ENCODE measurements around the gene CHRNB2. TPM values are rescaled to one million over a fixed set of nuclear protein-coding genes. Genes with fewer than 3 reads are reported as not detected.

Gene CHRNB2
- total RNA-seq, 2 donors from 2014 or later = 0.07 to 0.16 TPM

- H3K9me3 ChIP-seq = no peaks in the 10 kb centered on the region
- intact Hi-C loops (cut with DNase I) = no loop called here
- H3K27me3 ChIP-seq = no peaks in the 10 kb centered on the region
- no peak for DNase-seq
- no peak overlapping the region for H3K4me3 ChIP-seq
- H3K4me1 ChIP-seq = no peaks in the 10 kb centered on the region
- no peaks in the 10 kb centered on the region for H3K36me3 ChIP-seq
- H3K27ac ChIP-seq = no peak overlapping the region
- TF ChIP-seq, protein P1, sequence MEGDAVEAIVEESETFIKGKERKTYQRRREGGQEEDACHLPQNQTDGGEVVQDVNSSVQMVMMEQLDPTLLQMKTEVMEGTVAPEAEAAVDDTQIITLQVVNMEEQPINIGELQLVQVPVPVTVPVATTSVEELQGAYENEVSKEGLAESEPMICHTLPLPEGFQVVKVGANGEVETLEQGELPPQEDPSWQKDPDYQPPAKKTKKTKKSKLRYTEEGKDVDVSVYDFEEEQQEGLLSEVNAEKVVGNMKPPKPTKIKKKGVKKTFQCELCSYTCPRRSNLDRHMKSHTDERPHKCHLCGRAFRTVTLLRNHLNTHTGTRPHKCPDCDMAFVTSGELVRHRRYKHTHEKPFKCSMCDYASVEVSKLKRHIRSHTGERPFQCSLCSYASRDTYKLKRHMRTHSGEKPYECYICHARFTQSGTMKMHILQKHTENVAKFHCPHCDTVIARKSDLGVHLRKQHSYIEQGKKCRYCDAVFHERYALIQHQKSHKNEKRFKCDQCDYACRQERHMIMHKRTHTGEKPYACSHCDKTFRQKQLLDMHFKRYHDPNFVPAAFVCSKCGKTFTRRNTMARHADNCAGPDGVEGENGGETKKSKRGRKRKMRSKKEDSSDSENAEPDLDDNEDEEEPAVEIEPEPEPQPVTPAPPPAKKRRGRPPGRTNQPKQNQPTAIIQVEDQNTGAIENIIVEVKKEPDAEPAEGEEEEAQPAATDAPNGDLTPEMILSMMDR (IDR thresholded peaks at IDR 0.05) = no peak
- H3K9ac ChIP-seq (ENCODE audit: low read depth in 2 of 2, low read length in 2 of 2) = no peak overlapping the region
These were observed 27.8 kb upstream of the CHRNB2 start for GRCh38 chr1:154539486-154540483.

- intact Hi-C loops (cut with DNase I) = no loop called here
- H3K36me3 ChIP-seq = no peaks in the 10 kb centered on the region
These were observed 26.3 kb upstream of the CHRNB2 start for GRCh38 chr1:154541231-154541630.

GRCh38 chr1:154546264-154547063 is 21.1 kb upstream of the CHRNB2 start:
- Histone ChIP-seq H3K4me3 (no peak overlapping the region), H3K4me1 (no peaks in the 10 kb centered on the region), H3K27me3 (no peaks in the 10 kb centered on the region), H3K27ac (no peak overlapping the region), H3K9ac (ENCODE audit: low read depth in 2 of 2, low read length in 2 of 2) (no peak overlapping the region), H3K9me3 (no peaks in the 10 kb centered on the region), H3K36me3 (peaks cover 8% of the 10 kb centered on the region)
- DNase-seq = peak; percentile 47
- TF ChIP-seq, protein P1 (IDR thresholded peaks at IDR 0.05) = peak; percentile 60
- intact Hi-C loops (cut with DNase I) = no loop called here

More at GRCh38 chr1:154541231-154541630, 26.3 kb upstream of the CHRNB2 start:
- Histone ChIP-seq H3K4me3 (no peak overlapping the region), H3K27ac (no peak overlapping the region), H3K27me3 (no peaks in the 10 kb centered on the region), H3K4me1 (no peaks in the 10 kb centered on the region), H3K9me3 (no peaks in the 10 kb centered on the region), H3K9ac (ENCODE audit: low read depth in 2 of 2, low read length in 2 of 2) (no peak overlapping the region)
- TF ChIP-seq, protein P1 (IDR thresholded peaks at IDR 0.05) = no peak
- no peak for DNase-seq

DNA sequence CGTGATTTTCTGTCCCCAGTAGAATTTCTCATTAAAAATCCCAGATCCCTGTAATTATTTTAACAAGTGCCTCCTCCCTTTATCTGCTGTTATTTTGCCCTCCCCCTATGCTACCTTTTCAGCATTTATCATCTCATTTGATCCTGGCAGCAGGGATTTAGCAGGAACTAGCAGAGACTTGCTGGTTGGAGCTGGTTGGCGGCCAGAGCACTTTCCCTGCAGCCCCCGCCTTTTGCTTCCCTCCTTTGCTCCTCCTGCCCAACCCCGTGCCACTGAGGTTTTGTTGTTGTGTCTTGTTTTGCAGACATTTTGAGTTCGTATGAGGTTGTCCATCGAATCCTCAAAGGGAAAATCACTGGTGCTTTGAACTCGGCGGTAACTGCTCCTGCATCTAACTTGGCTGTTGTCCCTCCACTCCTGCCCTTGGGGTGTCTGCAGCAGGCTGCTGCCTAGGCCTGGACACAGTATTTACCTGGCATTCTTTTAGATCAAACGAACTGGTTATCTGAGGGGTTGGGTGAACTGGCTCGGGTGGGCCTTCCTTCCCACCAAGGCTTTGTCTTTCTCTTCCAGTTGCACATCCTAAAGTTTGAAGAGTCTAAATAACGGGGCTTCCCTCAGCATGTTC is 20.4 kb upstream of the CHRNB2 start:
- Histone ChIP-seq H3K4me3 (no peak overlapping the region), H3K27ac (no peak overlapping the region), H3K9ac (ENCODE audit: low read depth in 2 of 2, low read length in 2 of 2) (no peak overlapping the region), H3K36me3 (peaks cover 10% of the 10 kb centered on the region), H3K27me3 (no peaks in the 10 kb centered on the region), H3K4me1 (no peaks in the 10 kb centered on the region), H3K9me3 (no peaks in the 10 kb centered on the region)
- TF ChIP-seq, protein P1 (IDR thresholded peaks at IDR 0.05) = no peak
- no peak for DNase-seq
- intact Hi-C loops (cut with DNase I) = no loop called here

- DNase-seq = no peak
- TF ChIP-seq, protein P1 (IDR thresholded peaks at IDR 0.05) = no peak
- Histone ChIP-seq H3K36me3 (peaks cover 18% of the 10 kb centered on the region), H3K9me3 (no peaks in the 10 kb centered on the region), H3K4me1 (no peaks in the 10 kb centered on the region), H3K27me3 (no peaks in the 10 kb centered on the region), H3K27ac (no peak overlapping the region), H3K4me3 (no peak overlapping the region), H3K9ac (ENCODE audit: low read depth in 2 of 2, low read length in 2 of 2) (no peak overlapping the region)
- intact Hi-C loops (cut with DNase I) = no loop called here
These were observed 19.6 kb upstream of the CHRNB2 start for GRCh38 chr1:154548028-154548427.
